ENCODE results near the gene FNDC3A. TPM values are rescaled to one million over a fixed set of nuclear protein-coding genes. Genes with fewer than 3 reads are reported as not detected.
"Not testable (repeated sequence)": the region's sequence is repeated elsewhere in the genome, so short reads cannot be mapped to it uniquely, and the experiment has no call there.

The FNDC3A gene
- total and polyA plus RNA-seq, 4 donors: 48.4 to 115 (median 71.9) TPM

DNA sequence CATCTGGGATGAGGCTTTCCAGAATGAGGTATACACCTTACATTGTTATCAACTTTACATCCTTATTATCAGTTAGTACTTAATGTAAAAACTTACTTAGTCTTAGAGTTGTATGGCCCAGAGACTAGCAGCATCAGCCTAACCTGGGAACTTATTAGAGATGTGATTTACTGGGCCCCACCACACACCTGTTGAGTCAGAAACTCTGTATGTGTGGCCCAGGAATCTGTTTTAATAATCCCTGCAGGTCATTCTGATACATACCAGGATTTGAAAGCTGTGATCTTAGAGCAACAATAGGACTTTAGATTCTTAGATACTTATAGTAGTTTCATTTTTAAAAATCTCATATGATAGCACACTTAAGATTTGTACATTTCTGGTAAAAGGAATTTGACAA, 17.4 kb downstream of the FNDC3A start:
- DNase-seq (ENCODE audit: low read depth in 4 of 6, low spot score in 6 of 6): no peak
- Histone ChIP-seq H3K4me1 (ENCODE audit: control insufficient read depth, insufficient read depth, low read length) (no peaks in the 10 kb centered on the region), H3K27ac (ENCODE audit: low read depth, low read length) (no peak overlapping the region), H3K9me3 (ENCODE audit: control insufficient read depth, insufficient read depth, low read length) (peaks cover 3% of the 10 kb centered on the region), H3K36me3 (ENCODE audit: control insufficient read depth, insufficient read depth, low read length) (no peaks in the 10 kb centered on the region), H3K27me3 (ENCODE audit: control insufficient read depth, insufficient read depth, low read length) (no peaks in the 10 kb centered on the region), H3K4me3 (ENCODE audit: low read depth, low read length) (no peak overlapping the region)

- 100% methylated on average over 2 of the region's 2 CpGs for WGBS (ENCODE audit: insufficient coverage)
- Histone ChIP-seq H3K36me3 (ENCODE audit: control insufficient read depth, insufficient read depth, low read length) (no peaks in the 10 kb centered on the region), H3K4me3 (ENCODE audit: low read depth, low read length) (no peak overlapping the region), H3K9me3 (ENCODE audit: control insufficient read depth, insufficient read depth, low read length) (peaks cover 5% of the 10 kb centered on the region), H3K27me3 (ENCODE audit: control insufficient read depth, insufficient read depth, low read length) (no peaks in the 10 kb centered on the region), H3K4me1 (ENCODE audit: control insufficient read depth, insufficient read depth, low read length) (no peaks in the 10 kb centered on the region), H3K27ac (ENCODE audit: low read depth, low read length) (no peak overlapping the region)
- no peak for DNase-seq (ENCODE audit: low read depth in 4 of 6, low spot score in 6 of 6)
Measured at GRCh38 chr13:48994706-48995105, 19.0 kb downstream of the FNDC3A start.

- H3K36me3 ChIP-seq (ENCODE audit: control insufficient read depth, insufficient read depth, low read length): no peaks in the 10 kb centered on the region
- H3K4me1 ChIP-seq (ENCODE audit: control insufficient read depth, insufficient read depth, low read length): no peaks in the 10 kb centered on the region
- H3K27ac ChIP-seq (ENCODE audit: low read depth, low read length): no peak overlapping the region
- 58% methylated on average over 5 of the region's 5 CpGs for WGBS (ENCODE audit: insufficient coverage)
- peaks cover 9% of the 10 kb centered on the region for H3K9me3 ChIP-seq (ENCODE audit: control insufficient read depth, insufficient read depth, low read length)
- no peak overlapping the region for H3K4me3 ChIP-seq (ENCODE audit: low read depth, low read length)
- no peak for DNase-seq (ENCODE audit: low read depth in 4 of 6, low spot score in 6 of 6)
- no peaks in the 10 kb centered on the region for H3K27me3 ChIP-seq (ENCODE audit: control insufficient read depth, insufficient read depth, low read length)
Measured at GRCh38 chr13:48998641-48999292, 23.1 kb downstream of the FNDC3A start.

- H3K4me1 ChIP-seq (ENCODE audit: control insufficient read depth, insufficient read depth, low read length): no peaks in the 10 kb centered on the region
- peaks cover 9% of the 10 kb centered on the region for H3K9me3 ChIP-seq (ENCODE audit: control insufficient read depth, insufficient read depth, low read length)
- no peak overlapping the region for H3K4me3 ChIP-seq (ENCODE audit: low read depth, low read length)
- WGBS (ENCODE audit: insufficient coverage): no CpG with 5 or more reads among the region's 1 CpG
- no peaks in the 10 kb centered on the region for H3K36me3 ChIP-seq (ENCODE audit: control insufficient read depth, insufficient read depth, low read length)
- no peak overlapping the region for H3K27ac ChIP-seq (ENCODE audit: low read depth, low read length)
- no peaks in the 10 kb centered on the region for H3K27me3 ChIP-seq (ENCODE audit: control insufficient read depth, insufficient read depth, low read length)
- DNase-seq (ENCODE audit: low read depth in 4 of 6, low spot score in 6 of 6): no peak
Measured at GRCh38 chr13:49000247-49000646, 24.5 kb downstream of the FNDC3A start.

DNA sequence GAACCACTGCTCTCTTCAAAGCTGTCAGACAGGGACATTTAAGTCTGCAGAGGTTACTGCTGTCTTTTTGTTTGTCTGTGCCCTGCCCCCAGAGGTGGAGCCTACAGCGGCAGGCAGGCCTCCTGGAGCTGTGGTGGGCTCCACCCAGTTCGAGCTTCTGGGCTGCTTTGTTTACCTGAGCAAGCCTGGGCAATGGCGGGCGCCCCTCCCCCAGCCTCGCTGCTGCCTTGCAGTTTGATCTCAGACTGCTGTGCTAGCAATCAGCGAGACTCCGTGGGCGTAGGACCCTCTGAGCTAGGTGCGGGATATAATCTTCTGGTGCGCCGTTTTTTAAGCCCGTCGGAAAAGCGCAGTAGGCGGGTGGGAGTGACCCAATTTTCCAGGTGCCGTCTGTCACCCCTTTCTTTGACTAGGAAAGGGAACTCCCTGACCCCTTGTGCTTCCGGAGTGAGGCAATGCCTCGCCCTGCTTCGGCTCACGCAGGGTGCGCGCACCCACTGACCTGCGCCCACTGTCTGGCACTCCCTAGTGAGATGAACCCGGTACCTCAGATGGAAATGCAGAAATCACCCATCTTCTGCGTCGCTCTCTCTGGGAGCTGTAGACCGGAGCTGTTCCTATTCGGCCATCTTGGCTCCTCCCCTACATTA, 43.4 kb downstream of the FNDC3A start:
- not testable (repeated sequence) for H3K36me3 ChIP-seq (ENCODE audit: control insufficient read depth, insufficient read depth, low read length); H3K27ac ChIP-seq (ENCODE audit: low read depth, low read length); H3K9me3 ChIP-seq (ENCODE audit: control insufficient read depth, insufficient read depth, low read length); H3K27me3 ChIP-seq (ENCODE audit: control insufficient read depth, insufficient read depth, low read length); H3K4me3 ChIP-seq (ENCODE audit: low read depth, low read length); DNase-seq (ENCODE audit: low read depth in 4 of 6, low spot score in 6 of 6); H3K4me1 ChIP-seq (ENCODE audit: control insufficient read depth, insufficient read depth, low read length)
- WGBS (ENCODE audit: insufficient coverage): 98% methylated on average over 15 of the region's 28 CpGs

DNA sequence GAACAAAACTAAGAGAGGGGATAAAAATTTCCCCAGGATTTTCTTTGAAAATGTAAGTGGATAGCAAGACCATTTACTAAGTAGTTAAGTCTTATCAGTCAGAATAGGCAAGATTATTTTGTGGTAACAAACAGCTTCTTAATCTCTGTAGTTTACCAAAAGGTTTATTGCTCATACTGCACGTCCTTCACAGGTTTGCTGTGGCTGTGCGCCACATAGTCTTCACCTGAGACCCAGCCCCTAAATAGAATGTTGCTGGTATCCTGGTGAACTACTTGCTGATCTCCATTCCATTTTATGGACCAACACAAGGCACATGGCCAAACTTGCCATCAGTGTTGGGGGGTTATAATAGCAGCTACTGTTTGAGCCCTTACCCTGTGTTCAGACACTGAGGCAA, 44.6 kb downstream of the FNDC3A start:
- Histone ChIP-seq H3K4me3 (ENCODE audit: low read depth, low read length) (no peak overlapping the region), H3K9me3 (ENCODE audit: control insufficient read depth, insufficient read depth, low read length) (peaks cover 13% of the 10 kb centered on the region), H3K4me1 (ENCODE audit: control insufficient read depth, insufficient read depth, low read length) (no peaks in the 10 kb centered on the region), H3K27ac (ENCODE audit: low read depth, low read length) (no peak overlapping the region), H3K36me3 (ENCODE audit: control insufficient read depth, insufficient read depth, low read length) (no peaks in the 10 kb centered on the region), H3K27me3 (ENCODE audit: control insufficient read depth, insufficient read depth, low read length) (no peaks in the 10 kb centered on the region)
- no peak for DNase-seq (ENCODE audit: low read depth in 4 of 6, low spot score in 6 of 6)
- WGBS (ENCODE audit: insufficient coverage): no CpG with 5 or more reads among the region's 2 CpGs

DNA sequence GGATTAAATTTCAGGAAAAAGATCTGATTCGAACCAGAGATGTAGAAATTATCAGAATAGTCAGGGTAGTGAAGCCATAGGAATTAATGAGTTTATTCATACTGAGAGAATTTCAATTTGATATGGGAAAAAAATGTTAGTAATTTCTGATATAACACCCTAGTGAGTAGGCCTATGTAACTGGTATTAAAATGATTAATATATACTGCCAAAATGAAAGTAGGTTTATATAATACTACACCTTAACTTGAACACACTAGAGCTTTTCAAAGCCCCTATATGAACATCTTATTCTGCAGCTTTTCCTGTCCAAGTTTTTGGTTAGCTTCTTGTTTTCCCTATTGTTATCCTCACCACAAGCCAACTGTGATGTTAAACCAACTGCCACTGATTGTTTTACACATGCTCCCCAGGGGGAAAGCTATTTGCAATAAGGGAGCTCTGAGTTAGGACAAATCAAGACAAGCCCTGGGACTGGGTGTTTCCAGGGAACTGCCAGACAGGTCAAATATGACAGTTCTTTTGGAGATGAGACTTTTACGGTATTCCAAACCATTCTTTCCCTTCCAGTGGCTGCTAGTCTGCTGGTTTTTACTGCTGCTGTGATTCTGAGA, 45.3 kb downstream of the FNDC3A start:
- no peak for DNase-seq (ENCODE audit: low read depth in 4 of 6, low spot score in 6 of 6)
- Histone ChIP-seq H3K27me3 (ENCODE audit: control insufficient read depth, insufficient read depth, low read length) (no peaks in the 10 kb centered on the region), H3K9me3 (ENCODE audit: control insufficient read depth, insufficient read depth, low read length) (peaks cover 13% of the 10 kb centered on the region), H3K36me3 (ENCODE audit: control insufficient read depth, insufficient read depth, low read length) (no peaks in the 10 kb centered on the region), H3K4me3 (ENCODE audit: low read depth, low read length) (no peak overlapping the region), H3K27ac (ENCODE audit: low read depth, low read length) (no peak overlapping the region), H3K4me1 (ENCODE audit: control insufficient read depth, insufficient read depth, low read length) (no peaks in the 10 kb centered on the region)
- WGBS (ENCODE audit: insufficient coverage): no CpG with 5 or more reads among the region's 2 CpGs

GRCh38 chr13:49021953-49022352, 46.2 kb downstream of the FNDC3A start:
- no CpG with 5 or more reads among the region's 1 CpG for WGBS (ENCODE audit: insufficient coverage)
- Histone ChIP-seq H3K9me3 (ENCODE audit: control insufficient read depth, insufficient read depth, low read length) (peaks cover 13% of the 10 kb centered on the region), H3K36me3 (ENCODE audit: control insufficient read depth, insufficient read depth, low read length) (no peaks in the 10 kb centered on the region), H3K4me1 (ENCODE audit: control insufficient read depth, insufficient read depth, low read length) (no peaks in the 10 kb centered on the region), H3K4me3 (ENCODE audit: low read depth, low read length) (no peak overlapping the region), H3K27me3 (ENCODE audit: control insufficient read depth, insufficient read depth, low read length) (no peaks in the 10 kb centered on the region), H3K27ac (ENCODE audit: low read depth, low read length) (no peak overlapping the region)
- no peak for DNase-seq (ENCODE audit: low read depth in 4 of 6, low spot score in 6 of 6)

DNA sequence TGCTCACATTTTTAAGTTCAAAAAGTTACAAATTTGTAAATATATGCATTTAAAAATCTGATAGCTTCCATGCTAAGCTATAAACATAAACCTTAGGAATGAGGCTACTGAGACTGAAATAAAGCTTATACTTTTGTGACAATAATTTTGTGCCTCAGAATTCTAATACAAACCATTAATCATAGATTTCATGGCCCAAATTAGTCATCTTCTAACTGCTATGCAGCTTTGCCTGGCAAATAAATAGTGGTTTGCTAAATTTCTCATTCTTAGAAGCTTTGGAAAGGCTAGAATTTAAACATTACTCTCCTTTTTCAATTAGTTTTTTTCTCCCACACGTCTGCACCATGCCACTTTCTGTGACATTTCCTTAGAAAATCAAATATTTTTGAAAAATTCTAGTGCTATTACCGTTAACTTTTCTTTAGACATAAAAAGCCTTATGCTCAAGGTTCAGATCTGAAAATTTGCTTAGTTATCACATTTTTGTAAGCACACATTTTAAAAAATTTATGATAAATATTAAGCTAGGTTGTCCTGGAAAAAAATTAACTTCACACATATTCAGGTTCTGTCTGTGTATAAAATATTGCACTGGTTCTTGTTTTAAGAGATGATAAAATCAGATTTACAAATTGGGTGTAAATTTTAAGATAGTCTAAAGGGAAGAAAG, 46.9 kb downstream of the FNDC3A start:
- Histone ChIP-seq H3K4me1 (ENCODE audit: control insufficient read depth, insufficient read depth, low read length) (no peaks in the 10 kb centered on the region), H3K36me3 (ENCODE audit: control insufficient read depth, insufficient read depth, low read length) (no peaks in the 10 kb centered on the region), H3K27me3 (ENCODE audit: control insufficient read depth, insufficient read depth, low read length) (no peaks in the 10 kb centered on the region), H3K27ac (ENCODE audit: low read depth, low read length) (no peak overlapping the region), H3K4me3 (ENCODE audit: low read depth, low read length) (no peak overlapping the region), H3K9me3 (ENCODE audit: control insufficient read depth, insufficient read depth, low read length) (peaks cover 13% of the 10 kb centered on the region)
- DNase-seq (ENCODE audit: low read depth in 4 of 6, low spot score in 6 of 6): no peak
- no CpG with 5 or more reads among the region's 2 CpGs for WGBS (ENCODE audit: insufficient coverage)

Data from spinal cord (tissue), 10 donors.